GM21786 (cell line): ENCODE data around the gene TLR3.
"Not testable (repeated sequence)": the region's sequence is repeated elsewhere in the genome, so short reads cannot be mapped to it uniquely, and the experiment has no call there.

Experiments
- ATAC-seq: cut with Tn5 transposase; IDR thresholded peaks from one replicate; pipeline ENCODE4 v1.9.1; 2021; ENCODE audit not compliant: unreplicated experiment

TLR3 gene

GRCh38 chr4:186047501-186047900 is 21.5 kb upstream of the TLR3 start:
- not testable (repeated sequence) for ATAC-seq

DNA sequence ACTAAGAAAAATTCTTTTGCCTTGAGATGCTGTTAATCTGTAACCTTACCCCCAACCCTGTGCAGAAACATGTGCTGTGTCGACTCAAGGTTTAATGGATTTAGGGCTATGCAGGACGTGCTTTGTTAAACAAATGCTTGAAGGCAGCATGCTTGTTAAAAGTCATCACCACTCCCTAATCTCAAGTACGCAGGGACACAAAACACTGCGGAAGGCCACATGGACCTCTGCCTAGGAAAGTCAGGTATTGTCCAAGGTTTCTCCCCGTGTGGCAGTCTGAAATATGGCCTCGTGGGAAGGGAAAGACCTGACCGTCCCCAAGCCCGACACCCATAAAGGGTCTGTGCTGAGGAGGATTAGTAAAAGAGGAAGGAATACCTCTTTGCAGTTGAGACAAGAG is 18.8 kb upstream of the TLR3 start:
- not testable (repeated sequence) for ATAC-seq

- no peak for ATAC-seq
These were observed 17.9 kb upstream of the TLR3 start for GRCh38 chr4:186051096-186051495.

DNA sequence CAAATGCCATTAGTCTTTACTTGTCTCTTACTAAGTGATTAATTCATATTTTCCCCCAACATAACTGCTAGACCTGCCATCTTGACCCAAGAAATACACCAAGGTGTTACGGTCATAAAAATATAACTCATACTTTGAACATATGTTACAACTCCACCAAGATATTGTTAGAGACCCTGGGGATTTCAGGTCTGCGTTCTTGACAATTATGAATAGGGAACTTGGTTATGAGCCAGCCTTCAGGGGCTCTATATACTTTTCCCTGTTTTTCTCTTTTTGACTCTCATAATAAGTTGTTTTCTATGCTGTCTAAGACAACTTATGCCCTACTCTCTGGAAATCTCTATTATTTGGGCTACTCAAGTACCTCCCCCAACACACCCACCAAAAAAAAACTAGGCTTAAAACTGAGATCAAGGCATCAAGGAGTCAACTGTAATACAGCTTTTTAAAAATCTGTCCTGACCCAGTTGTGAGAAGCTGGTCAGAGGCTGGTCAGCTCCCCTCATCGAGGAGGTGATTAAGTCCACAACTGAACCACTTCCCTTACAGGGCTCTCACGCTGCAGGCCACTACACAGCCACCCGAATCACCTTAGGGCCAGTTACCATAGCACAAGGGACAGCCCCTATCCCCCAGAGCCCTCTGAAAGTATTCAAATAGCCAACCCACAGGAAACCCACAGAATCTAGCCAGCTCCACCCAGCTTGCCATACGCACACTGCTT is 10.5 kb upstream of the TLR3 start:
- peak; percentile 100 for ATAC-seq

GRCh38 chr4:186058980-186059316 is 10.0 kb upstream of the TLR3 start:
- no peak for ATAC-seq

- no peak for ATAC-seq
These were observed 7.0 kb upstream of the TLR3 start for GRCh38 chr4:186061921-186062320.

- ATAC-seq, result peak; percentile 88
These were observed 1.1 kb upstream of the TLR3 start for GRCh38 chr4:186067757-186068385.

- no peak for ATAC-seq
These were observed 773 bp downstream of the TLR3 start for GRCh38 chr4:186069729-186070128.

DNA sequence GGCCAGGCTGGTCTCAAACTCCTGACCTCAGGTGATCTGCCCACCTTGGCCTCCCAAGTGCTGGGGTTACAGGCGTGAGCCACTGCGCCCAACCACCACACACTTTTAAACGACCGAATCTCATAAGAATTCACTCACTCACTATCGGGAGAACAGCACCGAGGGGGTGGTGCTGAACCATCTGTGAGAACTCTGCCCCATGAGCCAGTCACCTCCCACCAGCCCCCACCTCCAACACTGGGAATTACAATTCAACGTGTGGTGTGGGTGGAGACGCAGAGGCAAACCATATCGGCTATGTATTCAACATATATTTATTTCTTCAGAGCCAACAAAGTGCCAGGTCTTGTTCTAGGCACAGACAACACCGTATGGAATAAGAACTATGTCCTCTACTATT is 3.6 kb downstream of the TLR3 start:
- ATAC-seq, result no peak

DNA sequence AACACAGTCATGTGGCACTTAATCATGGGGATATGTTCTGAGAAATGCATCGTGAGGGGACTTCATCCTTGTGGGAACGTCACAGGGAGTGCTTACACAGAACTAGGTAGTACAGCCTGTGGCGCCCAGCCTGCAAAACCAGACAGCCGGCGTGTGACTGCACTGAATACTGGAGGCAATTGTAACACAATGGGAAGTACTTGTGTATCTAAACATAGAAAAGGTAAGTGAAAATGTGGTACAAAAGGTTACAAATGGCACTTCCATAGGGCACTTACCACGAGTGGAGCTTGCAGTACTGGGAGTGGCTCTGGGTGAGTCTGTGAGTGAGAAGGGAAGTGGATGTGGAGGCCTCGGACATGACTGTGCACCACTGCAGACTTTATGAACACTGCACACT is 5.2 kb downstream of the TLR3 start:
- no peak for ATAC-seq

- ATAC-seq, result no peak
These were observed 10.2 kb downstream of the TLR3 start for GRCh38 chr4:186078981-186079638.

GRCh38 chr4:186079694-186080093 is 10.7 kb downstream of the TLR3 start:
- no peak for ATAC-seq

GRCh38 chr4:186081202-186081807 is 12.3 kb downstream of the TLR3 start:
- ATAC-seq, result no peak

- ATAC-seq, result no peak
These were observed 13.3 kb downstream of the TLR3 start for GRCh38 chr4:186082221-186082620.

- ATAC-seq, result no peak
These were observed 19.6 kb downstream of the TLR3 start for GRCh38 chr4:186088523-186088922.

- no peak for ATAC-seq
These were observed 23.3 kb downstream of the TLR3 start for GRCh38 chr4:186092296-186092695.

DNA sequence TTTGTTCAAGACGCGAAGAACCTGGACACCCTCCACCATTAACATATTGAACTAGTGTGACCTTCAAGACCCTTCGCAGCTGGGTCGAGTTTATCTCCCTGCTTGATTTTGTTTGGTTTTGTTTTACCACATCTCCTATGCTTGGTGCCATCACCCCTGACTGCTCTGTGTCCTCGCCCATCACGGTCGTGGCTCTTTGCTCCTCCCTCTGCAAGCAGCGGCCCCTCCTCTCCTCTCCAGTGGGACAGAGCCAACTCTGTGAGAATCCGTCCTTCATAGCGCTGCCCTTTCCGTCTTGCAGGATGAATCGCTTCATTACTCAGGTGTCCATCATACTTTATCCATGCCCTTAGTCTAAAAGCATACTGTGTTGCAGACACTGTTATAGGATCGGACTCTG is 26.4 kb downstream of the TLR3 start:
- ATAC-seq, result no peak

GRCh38 chr4:186096681-186097165 is 27.8 kb downstream of the TLR3 start:
- ATAC-seq, result no peak

DNA sequence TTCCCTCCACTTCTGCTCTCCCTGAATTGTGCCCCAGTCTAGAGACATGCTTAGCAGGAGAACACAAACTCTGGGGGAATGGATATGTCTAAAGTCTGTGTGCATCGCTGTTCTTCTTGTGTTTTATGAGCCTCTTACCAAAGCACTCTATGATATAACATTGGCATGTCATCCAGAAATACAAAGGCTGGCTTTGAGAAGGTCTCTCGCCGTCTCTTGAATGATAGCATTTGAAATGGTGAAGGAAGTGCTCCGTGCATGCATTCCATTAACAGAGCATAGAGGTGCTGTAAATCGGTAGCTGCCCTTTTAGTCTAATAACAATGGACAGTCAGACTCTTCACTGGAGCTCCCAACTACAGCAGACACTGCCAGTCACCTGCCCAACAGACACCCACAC is 28.4 kb downstream of the TLR3 start:
- no peak for ATAC-seq

- ATAC-seq, result no peak
These were observed 34.0 kb downstream of the TLR3 start for GRCh38 chr4:186102931-186103330.

- ATAC-seq, result peak; percentile 68
These were observed 35.3 kb downstream of the TLR3 start, which contains the start of gene FAM149A for GRCh38 chr4:186104114-186104889. Gene FAM149A, plus strand, starts transcription at chr4:186104704.
